ENCODE measurements around the gene SALL1.

SALL1 gene

DNA sequence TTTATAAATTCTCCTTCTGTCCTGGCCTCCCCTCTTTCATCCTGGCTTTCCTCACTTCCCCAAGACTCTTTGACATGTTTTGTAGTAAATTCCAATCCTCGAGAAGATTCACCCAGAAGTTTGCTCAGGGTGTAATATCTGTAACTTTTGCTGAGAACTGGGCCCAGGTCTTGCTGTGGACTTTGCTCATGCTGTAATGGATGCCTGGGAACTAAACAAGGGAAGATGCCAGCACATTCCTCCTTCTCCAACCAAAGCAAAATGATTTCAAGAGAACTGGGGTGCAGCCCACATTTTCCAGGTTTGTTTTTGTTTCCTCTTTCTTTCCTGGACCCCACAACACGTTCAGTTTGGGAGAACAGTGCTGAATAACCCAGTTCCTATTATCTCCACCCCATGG, 6.6 kb upstream of the SALL1 start:
- no peak for DNase-seq (ENCODE audit: low read depth in 1 of 2, low spot score in 1 of 2)

DNA sequence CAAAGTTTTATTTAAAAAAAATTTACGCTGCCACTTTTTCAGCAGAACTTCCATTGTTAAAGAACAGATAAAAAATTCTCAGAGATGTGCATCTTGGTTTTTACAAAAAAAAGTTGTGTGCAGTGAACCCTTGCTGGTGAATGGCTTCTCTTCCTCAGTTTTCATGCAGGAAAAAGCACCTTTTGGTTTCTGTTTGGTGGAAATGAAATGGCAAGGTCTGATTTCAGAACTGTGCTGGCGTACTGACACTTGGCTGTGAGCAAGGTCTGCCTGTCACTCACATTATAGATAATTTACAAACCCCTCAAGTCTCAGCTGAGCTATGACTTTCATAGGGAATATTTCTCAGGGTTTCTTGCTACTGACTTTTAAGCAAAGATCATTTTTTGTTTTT, 5.7 kb upstream of the SALL1 start:
- no peak for DNase-seq (ENCODE audit: low read depth in 1 of 2, low spot score in 1 of 2)

DNA sequence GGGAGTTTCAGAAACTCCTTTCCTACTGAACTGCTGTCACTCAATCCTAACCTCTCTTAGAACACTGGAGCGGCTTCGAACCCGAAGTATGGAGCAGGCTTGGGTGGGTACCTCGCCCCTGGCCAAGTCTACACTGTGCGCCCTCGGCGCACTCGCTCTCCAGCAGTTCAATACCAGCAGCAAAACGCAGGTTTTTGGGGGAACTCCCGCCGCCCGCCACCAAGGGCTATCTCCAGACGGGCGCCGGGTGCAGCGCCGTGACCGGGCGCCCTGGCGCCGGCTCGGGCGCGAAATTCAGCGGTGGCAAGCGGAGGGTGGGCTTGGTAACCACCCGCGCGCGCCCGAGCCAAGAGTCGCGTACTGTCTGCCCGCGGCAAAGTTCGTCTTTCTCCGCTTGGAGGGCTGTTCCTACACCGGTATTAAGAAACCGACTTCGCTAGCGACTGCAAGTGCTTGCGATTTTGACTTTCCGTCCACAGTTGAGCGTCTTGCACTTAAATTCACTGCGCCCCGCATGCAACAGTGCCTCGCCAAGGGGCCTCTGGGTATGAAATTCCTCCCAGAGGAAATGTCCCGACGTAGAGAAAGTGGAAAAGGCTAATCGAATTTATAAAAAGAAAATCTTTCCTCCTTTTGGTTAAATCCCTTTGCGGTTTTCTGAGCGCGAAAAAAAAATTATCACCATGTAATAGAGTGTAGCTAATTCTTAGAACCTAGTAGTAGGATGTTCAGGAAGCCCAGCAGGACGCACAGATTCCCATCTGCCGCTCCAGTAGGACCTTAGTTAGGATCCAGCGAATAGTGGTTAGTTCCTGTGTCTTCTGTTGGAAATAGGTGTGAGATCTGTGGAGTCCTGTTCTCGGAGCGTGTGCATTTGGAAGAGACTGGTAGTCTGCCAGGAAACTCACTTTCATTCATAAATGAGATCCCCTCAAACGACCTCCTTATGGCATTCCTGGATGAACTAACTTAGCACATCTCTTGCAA, 5.0 kb upstream of the SALL1 start:
- DNase-seq (ENCODE audit: low read depth in 1 of 2, low spot score in 1 of 2), result no peak

DNA sequence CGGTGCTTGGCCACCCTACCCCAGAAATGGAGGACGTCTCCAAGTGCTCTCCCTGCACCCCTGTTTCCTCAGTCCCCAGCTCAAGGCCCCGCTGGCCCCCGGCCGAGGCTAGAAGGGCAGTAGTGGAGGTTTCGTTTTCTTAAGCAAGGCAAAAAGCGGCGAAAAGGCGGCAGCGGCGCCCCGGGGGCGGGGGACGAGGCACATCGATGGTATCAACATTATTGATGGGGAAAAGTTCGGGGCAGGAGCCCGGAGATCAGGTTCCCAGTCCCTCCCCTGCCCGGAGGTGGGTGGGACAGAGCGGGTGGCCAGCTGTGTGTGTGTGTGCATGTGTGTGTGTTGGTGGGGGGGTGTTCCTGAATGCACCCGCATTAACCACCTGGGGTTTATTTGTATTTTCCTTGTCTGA, 4.1 kb upstream of the SALL1 start:
- no peak for DNase-seq (ENCODE audit: low read depth in 1 of 2, low spot score in 1 of 2)

DNA sequence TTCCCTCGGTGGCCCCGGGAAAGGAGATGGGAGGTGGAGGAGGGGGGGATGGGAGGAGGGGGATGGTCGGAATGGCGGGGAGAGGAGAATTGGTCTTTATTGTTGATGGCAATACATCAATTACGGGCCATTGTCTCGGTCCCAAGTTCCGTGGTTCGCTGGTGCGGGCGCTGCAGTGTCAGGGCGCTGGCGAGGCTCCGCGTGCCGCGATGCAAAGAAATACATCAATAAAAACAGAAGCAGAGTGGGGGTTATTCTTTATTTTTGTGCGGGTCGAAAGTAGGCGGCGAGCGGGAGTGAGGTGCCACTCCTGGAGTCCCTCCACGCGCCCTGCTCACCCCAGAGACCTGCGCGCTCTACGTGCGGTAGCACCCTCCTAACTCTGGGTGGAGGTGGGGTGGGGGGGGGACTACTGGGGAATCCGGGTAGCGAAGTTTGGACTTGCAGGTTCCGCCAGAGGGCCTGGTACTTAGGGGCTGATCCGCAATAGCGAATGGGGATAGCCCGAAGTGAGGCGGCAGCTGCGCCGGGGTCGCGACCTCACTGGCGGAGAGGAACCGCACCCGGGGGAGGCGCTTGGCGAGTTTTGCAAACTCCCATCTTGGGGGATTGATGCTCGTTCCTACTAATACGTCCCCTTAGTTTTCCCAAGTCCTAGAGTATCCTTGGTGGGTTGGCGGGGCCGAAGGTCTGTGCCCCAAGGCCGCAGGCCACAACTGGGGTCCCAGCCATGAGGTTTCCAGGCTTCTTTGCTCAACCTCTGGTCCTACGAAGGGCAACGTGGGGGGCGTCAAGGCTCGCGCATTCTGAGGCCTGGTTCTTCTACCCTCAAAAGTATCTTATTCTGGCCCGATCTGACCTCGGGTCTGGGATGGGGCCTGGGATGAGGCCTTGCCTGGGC, 3.5 kb upstream of the SALL1 start:
- no peak for DNase-seq (ENCODE audit: low read depth in 1 of 2, low spot score in 1 of 2)

DNA sequence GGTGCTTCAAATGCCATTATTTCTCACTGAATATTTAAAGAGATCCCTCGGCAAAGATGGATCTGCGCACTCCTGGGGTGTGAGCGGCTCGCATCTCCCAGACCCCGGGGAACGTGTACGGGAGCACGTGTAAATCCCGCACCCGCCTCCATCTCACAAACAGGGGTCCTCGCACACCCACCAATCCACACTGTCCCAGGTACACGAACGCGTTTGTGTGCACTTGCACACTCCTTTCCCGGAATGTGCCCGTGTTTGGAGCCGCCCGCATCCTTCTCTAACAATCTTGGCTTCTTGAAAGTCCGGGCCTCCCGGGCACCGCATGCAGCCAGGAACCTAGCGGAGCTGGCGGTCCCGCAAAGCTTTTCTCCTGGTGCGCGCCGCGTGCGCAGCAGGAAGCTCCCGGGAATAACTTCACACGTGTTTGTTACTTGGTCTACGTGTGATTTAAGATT, 2.5 kb upstream of the SALL1 start:
- no peak for DNase-seq (ENCODE audit: low read depth in 1 of 2, low spot score in 1 of 2)

DNA sequence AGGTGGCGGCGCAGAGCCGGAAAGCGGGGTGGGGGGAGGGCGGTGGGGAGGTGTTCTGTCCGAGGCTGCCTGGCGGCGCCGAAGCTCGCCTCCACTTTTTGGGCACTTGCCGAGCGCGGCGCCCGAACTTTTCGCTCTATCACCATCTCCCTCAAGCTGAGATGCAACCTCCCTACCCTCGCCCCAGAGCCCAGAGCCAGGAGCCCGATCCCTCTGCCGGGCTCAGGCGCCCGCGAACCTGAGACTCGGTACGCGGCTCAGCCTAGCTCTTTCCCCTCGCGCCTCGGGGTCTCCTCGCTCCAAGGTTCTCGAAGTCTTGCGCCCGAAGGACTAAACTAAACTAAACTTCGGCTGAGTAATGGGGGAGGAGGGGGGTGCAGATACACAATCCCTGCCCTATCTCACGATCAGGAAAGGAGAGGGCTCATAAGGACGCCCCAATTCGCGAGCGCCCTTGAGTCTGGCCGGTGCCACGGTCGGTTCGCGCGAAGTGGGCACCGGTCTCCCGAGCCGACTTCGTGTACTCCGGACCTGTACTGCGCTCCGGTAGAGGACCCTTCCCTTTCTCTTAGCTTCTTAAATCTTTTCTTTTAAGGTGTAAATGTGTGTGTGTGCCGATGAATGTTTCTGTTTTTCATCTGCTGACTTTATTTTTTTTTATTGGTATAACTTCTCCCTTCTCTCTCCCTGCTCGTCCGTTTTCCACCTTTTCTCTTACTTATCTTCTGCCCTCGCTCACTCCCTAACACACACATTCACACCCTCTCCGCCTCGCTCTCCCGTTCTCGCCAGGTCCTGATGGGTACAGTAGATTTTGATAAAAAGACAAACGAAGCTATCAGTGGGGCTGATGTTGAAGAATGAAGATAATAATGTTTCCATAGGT, 1.9 kb upstream of the SALL1 start:
- DNase-seq (ENCODE audit: low read depth in 1 of 2, low spot score in 1 of 2), result no peak

DNA sequence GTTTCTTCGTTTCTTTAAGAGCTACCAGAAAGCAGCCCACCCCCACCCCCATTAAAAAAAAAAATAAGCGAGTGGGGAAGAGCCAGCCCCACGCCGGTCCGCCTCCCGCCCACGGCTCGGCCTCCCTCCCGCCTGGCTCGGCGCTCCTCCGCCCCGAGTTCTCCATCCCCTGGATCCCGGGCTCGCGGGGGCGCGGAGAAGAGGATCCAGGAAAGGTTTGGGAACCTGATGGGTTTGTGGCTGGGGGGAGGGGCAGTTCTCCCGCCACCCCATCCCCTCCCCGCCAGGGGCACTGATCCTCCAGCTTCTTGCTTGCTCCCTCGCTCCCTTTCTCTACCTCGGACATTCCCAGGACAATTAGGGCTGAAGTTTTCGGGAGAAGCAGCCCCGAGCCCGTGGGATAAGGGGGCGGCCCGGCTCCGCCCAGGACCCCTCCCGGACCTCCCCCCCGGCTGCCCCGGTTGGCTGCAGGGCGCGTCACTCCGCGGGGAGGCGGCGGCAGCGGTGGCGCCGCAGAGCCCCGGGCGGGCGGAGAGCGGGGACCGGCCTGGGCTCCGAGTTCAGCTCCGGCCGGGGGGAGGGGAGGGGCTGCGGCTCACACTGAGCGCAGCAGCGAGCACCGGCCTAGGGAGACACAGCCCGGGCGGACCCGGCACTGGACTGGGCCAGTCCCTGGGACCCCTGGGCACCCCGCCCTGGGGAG, 1.0 kb upstream of the SALL1 start:
- no peak for DNase-seq (ENCODE audit: low read depth in 1 of 2, low spot score in 1 of 2)

DNA sequence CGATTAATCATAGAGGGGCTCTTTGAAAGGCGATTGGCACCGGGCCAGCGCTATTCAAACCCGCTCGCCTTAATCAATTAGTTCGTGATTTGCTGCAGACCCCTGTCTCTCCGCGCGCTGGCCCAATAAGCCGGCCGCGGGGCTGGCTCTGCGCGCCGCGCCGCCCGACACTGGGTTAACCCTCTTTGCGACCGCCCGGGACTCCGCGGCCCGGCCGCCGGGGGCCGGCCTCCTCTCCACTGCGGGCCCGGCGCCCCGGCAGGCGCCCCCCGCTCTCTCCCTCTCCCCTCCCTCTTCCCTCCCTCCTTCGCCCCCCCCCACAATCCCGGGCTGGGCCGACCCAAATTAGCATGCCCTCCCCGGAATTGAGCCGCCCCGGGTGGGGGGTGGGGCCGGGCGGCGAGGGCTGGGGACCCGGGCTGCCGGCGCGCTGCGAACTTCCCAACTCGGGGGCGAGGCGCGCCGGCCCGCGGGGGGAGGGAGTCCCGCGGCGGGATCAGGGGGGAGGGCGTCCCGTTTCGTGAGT, 428 bp upstream of the SALL1 start:
- no peak for DNase-seq (ENCODE audit: low read depth in 1 of 2, low spot score in 1 of 2)

DNA sequence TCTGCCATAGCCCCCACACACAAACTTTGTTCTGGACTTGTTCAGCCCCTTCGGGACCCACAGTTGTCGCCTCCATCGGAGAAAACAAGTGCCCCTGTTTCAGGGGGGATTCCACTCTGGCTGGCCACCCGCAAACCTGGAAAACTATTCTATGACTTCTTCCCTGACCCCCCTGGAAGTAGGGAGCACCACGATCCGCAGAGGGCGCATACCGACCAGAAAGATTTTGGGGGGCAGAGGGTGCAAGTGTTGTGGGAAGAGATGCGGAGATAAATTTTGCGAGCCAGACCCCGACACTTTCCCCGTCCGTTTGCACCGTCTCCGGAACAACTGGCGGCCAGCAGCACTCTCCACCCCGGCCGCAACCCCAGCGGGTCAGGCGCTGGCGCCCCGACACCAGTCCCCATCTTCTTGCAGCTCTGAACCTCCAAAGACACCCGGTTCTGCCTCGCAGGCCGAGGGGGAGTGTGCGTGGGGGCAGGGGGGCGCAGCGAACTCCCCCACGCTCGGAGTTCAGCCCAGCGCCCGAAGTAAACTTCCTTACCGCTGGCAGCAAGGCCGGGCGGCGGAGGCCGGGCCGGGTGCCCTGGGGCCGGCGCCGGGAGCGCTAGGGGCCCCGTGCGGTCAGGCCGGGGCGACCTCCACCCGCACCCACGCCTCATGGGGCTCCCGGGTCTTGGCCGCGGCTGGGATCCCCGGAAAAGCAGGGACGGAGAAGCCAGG, 744 bp downstream of the SALL1 start:
- no peak for DNase-seq (ENCODE audit: low read depth in 1 of 2, low spot score in 1 of 2)

DNA sequence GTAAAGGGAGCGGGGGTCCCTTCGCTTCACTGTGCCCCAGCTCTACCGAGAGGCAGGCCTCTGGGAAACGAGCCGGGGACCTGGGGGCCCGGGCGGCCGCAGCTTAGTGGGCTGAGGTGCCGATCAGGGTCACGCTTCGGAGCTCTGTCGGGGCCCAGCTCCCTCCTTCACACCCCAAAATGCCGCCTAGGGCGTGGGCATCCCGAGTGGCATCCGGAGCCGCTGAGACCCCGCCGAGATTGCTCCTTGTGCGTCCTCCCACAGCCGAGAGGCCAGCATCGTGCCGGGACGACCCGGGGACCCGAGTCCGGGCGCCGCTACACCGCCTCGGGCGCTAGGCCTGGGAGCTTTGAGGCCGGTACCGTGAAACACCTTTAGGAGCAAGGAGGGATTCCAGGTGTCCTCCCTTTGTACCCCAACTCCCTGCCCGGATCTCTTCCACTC, 1.3 kb downstream of the SALL1 start:
- DNase-seq (ENCODE audit: low read depth in 1 of 2, low spot score in 1 of 2), result no peak

DNA sequence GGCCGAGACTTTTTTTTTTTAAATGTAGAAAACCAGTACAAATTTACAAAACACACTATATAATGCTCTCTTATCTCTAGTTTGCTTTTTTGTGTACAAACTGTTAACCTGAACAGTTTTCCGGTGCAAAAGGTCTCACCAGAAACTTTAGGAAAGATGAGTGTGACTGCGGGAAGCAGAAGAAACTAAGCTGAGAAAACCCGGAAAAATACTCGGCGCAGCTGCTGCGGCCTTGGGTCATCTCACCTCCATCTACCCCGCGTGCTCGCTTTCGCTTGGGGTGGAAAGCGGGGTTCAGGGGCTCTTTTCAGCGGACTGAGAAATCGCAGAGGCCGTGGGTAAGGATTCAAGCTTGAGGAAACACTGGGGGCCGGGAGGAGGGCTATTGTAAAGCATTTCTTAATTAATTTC, 1.8 kb downstream of the SALL1 start:
- DNase-seq (ENCODE audit: low read depth in 1 of 2, low spot score in 1 of 2), result no peak

DNA sequence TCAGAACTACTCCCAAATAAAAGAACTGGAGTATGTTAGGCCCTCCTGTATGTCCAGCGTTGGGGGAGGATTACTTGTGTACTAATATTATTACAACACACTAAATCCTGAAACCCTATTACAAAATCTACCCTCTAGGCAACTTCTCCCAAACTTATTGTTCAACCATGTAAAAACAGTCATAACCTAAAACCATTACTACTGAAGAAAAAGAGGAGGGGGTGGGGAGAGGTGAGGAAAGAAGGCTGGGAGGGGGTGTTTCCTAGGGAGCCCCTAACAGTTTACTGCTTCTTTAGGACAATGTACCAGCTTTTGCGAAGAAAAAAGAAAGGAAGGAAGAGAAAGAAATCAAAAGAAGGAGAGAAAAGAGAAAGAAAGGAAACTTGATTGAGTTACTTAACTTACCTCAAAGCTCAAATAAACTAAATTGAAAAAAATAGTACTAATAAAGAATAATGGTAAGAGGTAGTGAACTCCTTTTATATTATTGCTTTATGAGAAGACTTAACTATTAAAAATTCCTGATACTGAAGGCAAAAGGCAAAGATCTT, 2.3 kb downstream of the SALL1 start:
- DNase-seq (ENCODE audit: low read depth in 1 of 2, low spot score in 1 of 2), result no peak

DNA sequence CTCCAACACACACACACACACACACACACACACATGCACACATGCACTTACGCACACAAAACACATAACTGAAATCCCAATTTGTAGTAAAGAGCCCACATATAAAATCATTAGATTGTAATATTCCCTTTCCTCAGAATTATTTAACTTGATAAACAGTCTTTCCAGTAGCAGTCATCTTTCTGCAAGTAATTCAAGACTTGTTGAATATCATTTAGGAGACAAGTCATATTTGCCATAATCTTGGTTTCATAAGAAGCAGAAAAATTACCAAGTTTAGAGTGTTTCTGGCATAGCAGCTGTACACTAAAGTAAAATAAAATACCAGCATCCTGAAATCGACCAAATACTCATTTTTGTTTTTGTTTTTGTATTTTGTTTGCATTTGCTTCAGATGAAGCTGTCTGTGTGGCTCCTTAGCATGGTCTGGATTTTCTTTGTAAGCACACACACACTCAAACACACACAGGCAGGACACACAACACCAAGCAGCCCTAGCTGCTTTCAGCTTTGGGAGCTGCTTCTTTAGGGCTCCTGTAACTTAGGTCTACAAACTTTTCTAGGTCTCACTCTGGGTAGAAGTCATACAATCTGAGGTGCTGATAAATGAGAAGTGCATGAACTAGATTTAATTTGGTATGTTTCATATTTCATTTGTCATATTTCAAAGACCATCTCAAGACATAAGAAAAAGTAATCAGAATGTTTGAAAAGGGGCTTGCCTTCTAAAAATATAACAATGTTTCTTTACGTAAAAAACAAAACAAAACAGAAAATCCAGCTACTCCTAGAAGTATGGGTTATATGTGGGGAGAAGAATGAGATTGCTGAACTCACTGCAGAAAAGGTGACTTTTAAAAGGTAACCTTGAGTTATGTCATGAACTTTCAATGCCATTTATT, 3.0 kb downstream of the SALL1 start:
- DNase-seq (ENCODE audit: low read depth in 1 of 2, low spot score in 1 of 2), result no peak

DNA sequence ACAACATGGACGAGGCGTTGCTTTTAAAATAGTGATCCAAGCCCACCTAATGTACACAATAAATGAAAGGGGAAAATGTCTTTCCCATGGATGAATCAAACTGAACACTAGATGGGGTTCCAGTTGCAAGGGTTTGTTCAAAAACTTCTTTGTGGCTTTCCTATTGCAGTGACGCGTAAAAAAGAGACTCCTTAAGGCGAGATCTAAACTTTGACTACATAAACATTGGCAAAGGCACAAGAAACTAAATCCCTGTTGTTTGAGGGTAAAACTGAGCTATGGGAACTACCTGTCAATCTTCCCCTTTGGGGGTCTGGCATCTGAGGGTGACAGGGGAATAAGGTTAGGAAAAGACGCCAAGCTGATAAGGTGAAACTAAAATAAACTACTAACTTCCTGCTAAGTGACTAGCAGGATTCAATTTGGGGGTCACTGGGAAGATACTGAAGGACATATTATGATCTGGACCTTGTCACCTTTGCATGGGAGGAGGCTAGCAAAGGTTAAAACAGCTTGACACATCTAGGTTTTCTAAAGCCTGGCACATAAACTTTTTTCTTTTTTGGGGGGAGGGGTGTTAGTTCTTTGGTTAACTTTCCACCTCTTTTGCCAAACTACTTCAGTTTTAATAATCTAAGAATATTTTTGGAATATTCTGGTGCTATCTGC, 4.7 kb downstream of the SALL1 start:
- DNase-seq (ENCODE audit: low read depth in 1 of 2, low spot score in 1 of 2), result no peak

DNA sequence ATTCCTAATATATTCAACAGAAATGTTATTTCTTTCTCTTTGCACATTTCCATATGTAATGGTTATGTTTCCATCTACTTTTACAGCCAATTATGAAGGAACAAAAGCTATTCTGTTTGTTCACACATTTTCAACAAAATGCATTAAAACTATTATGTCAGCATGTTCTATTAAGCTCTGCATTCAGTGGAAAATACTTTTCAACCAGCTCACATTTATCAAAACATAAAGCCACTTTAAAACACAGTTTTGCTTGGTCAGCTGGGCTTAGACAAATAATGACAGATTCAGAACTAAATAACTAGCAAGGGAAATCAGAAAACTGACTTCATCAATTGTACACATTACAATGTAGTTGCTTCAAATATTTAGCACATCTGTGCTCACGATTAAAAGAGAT, 6.9 kb downstream of the SALL1 start:
- no peak for DNase-seq (ENCODE audit: low read depth in 1 of 2, low spot score in 1 of 2)

DNA sequence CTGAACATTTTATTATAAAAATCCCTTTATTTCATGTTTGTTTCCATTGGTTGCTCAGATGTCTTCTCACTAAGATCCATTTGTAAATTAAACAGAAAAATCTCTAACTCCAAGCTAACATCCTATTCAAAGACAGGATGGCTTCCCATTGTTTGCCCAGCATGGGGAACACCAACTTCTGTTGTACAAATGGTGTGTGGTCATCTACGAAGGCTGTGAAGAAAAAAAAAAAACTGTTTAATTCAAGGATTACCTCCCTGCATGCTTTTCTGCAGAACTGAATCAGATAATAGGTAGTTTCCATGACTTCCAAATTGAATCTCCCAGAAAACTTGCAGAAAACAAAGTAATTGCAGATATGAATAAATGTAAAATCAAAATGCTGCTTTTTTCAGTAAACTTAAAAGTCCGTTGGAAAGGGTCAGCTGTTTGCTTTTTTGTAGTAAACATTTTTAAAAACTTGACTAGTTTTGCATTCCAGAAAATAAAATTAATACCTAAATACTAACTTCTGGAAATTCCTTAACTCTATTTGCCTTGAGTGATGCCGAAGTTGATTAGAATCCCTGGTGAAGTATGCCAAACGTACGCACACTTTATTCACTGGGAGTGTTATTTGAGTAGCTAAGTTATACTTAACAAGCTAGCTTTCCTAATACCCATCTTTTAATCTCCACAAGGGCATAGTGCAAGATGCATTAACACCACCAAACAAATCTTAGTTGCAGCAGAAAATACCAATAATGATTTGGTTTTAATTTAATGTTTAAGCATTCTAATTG, 7.7 kb downstream of the SALL1 start:
- no peak for DNase-seq (ENCODE audit: low read depth in 1 of 2, low spot score in 1 of 2)

All from activated CD4-positive, alpha-beta T cell treated with anti-CD3 and anti-CD28 coated beads, Interleukin-2, amount 50 U/mL, for 24 hours (primary cell).